Measurements from ENCODE around the gene ADAMTS5. TPM values are rescaled to one million over a fixed set of nuclear protein-coding genes. Genes with fewer than 3 reads are reported as not detected.

ADAMTS5 gene
- total and polyA plus RNA-seq, 7 experiments from 2014 or later = 0.03 to 0.12 TPM; not detected in 5

DNA sequence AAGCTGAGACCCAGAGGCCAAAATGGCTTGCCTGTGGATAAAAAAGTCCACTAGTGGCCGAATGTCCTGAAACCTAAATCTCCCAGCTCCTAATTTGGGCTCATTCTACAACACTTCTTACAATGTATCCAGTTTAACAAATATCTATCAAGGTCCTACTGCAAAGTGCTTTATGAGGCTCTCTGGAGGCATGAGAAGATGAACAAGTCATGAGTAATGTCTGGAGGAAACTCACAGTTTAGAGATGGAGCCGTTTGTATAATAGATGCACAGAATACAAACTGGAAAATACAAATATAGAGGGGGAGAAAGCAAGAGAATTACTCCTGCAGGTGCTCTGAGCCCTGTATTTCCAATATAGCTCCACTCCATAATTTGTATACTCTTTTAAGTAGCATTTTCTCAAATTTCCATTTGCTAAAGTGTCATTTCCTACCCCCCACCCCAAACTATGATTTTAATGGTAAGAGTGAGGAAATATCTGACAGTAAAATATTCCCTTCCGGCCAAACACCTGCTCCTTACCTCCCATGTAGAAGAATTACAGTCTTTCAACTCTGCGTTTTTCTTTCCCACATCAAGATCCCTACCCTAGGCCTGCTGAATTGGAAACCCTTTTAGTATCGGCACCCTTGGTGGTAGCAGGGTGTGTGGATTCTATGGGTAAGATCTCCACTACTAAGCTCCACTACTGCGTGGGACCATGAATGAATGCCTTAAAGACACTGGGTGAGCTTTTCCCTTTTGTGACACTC is 3.3 kb upstream of the ADAMTS5 start:
- CTCF ChIA-PET = no interaction called here
- H3K4me1 ChIP-seq (ENCODE audit: control insufficient read depth in 2 of 2, insufficient read depth in 2 of 2, low read length in 2 of 2) = no peaks in the 10 kb centered on the region
- Mint-ChIP-seq H3K27ac (no peak overlapping the region), H3K4me3 (no peak overlapping the region), H3K4me1 (peaks cover 0 to 8% (median 0%) of the 10 kb centered on the region in 7 donors), H3K9me3 (peaks cover 0 to 7% (median 0%) of the 10 kb centered on the region in 11 donors), H3K27me3 (peaks cover 36 to 50% (median 44%) of the 10 kb centered on the region in 5 donors), H3K36me3 (no peaks in the 10 kb centered on the region)
- no peak for ATAC-seq
- H3K4me3 ChIP-seq (ENCODE audit: low read length) = no peak overlapping the region
- H3K36me3 ChIP-seq (ENCODE audit: control insufficient read depth in 2 of 3, insufficient read depth in 3 of 3, low read length in 3 of 3) = no peaks in the 10 kb centered on the region
- intact Hi-C loops (cut with micrococcal nuclease) = loop anchor here in 1 of 2 donors (10.0 kb wide), 1 partner anchor 55 kb away; no protein-coding TSS in a partner anchor
- no peaks in the 10 kb centered on the region for H3K27me3 ChIP-seq (ENCODE audit: control insufficient read depth in 2 of 2, insufficient read depth in 2 of 2, low read length in 2 of 2)
- no peak for DNase-seq
- POLR2A ChIA-PET = no interaction called here
- no peaks in the 10 kb centered on the region for H3K9me3 ChIP-seq (ENCODE audit: control insufficient read depth in 2 of 3, low read length in 3 of 3)
- no peak overlapping the region for H3K27ac ChIP-seq (ENCODE audit: low read depth, low read length)

DNA sequence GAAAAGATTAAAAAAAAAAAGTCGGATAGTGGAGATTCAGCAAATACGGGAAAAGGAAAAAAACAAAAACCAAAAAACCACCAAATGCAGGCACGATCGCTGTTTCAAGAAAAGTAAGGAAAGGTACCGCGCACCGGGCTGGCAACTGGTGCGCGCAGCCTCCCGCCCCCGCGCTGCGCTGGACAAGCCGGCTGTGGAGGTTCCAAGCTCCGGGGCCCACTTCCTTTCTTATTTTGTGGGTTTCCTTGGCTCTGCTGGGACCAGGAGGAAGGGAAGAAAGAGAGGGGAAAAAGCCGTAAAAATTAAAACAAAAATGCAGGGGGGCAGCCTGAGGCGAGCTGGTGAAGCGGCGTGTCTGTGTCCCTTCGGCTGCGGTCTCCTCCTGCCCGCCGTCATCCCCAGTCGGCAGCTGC is 233 bp downstream of the ADAMTS5 start:
- Histone ChIP-seq H3K27me3 (ENCODE audit: control insufficient read depth in 2 of 2, insufficient read depth in 2 of 2, low read length in 2 of 2) (no peaks in the 10 kb centered on the region), H3K36me3 (ENCODE audit: control insufficient read depth in 2 of 3, insufficient read depth in 3 of 3, low read length in 3 of 3) (no peaks in the 10 kb centered on the region), H3K27ac (ENCODE audit: low read depth, low read length) (no peak overlapping the region), H3K4me1 (ENCODE audit: control insufficient read depth in 2 of 2, insufficient read depth in 2 of 2, low read length in 2 of 2) (no peaks in the 10 kb centered on the region), H3K4me3 (ENCODE audit: low read length) (no peak overlapping the region), H3K9me3 (ENCODE audit: control insufficient read depth in 2 of 3, low read length in 3 of 3) (no peaks in the 10 kb centered on the region)
- H3K27me3 Mint-ChIP-seq = peaks cover 51 to 67% (median 54%) of the 10 kb centered on the region in 5 donors
- intact Hi-C loops (cut with micrococcal nuclease) = loop anchor here in 1 of 2 donors (10.0 kb wide), 1 partner anchor 58 kb away; no protein-coding TSS in a partner anchor
- CTCF ChIA-PET = no interaction called here
- no peak overlapping the region for H3K27ac Mint-ChIP-seq
- no peak for ATAC-seq
- H3K4me1 Mint-ChIP-seq = peaks cover 0 to 8% (median 0%) of the 10 kb centered on the region in 7 donors
- no peak for DNase-seq
- H3K36me3 Mint-ChIP-seq = no peaks in the 10 kb centered on the region
- POLR2A ChIA-PET = no interaction called here
- H3K9me3 Mint-ChIP-seq = peaks cover 0 to 7% (median 0%) of the 10 kb centered on the region in 11 donors
- no peak overlapping the region for H3K4me3 Mint-ChIP-seq

DNA sequence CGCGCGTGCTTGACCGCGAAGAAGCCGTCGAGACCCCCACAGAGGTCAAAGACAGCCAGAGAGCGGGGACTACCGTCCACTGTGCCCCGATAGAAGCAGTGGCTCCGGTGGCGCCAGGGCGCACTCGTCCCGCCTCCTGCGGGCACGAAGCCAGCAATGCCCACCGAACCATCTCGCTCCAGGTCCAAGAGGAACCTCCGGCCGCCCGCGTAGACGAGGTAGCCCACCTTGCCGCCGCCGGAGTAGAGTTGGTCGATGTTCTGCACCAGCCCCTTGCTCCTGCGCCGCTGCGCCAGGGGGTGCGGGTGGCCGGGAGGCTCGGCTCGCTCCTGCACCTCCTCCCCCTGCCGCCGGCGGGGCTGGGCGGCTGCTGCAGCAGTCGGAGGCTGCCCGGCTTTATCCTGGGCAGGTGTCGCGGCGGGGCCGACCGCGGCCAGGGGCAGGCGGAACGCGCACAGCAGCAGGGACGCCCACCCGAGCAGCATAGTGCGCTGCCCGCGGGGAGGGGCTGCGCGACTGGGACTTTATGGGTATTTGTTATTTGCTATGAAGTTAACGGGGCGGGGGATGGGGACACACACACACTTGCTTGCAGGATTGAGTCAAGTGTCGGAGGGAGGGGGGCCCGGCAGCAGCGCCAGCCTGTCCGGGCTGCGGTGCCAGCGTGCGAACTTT is 844 bp downstream of the ADAMTS5 start:
- ATAC-seq (no peak), DNase-seq (no peak)
- Mint-ChIP-seq H3K27ac (no peak overlapping the region), H3K4me1 (peaks cover 0 to 8% (median 0%) of the 10 kb centered on the region in 7 donors), H3K27me3 (peaks cover 51 to 66% (median 58%) of the 10 kb centered on the region in 5 donors), H3K9me3 (peaks cover 0 to 7% (median 0%) of the 10 kb centered on the region in 11 donors), H3K36me3 (no peaks in the 10 kb centered on the region), H3K4me3 (no peak overlapping the region)
- Histone ChIP-seq H3K27ac (ENCODE audit: low read depth, low read length) (no peak overlapping the region), H3K4me1 (ENCODE audit: control insufficient read depth in 2 of 2, insufficient read depth in 2 of 2, low read length in 2 of 2) (no peaks in the 10 kb centered on the region), H3K36me3 (ENCODE audit: control insufficient read depth in 2 of 3, insufficient read depth in 3 of 3, low read length in 3 of 3) (no peaks in the 10 kb centered on the region), H3K27me3 (ENCODE audit: control insufficient read depth in 2 of 2, insufficient read depth in 2 of 2, low read length in 2 of 2) (no peaks in the 10 kb centered on the region), H3K9me3 (ENCODE audit: control insufficient read depth in 2 of 3, low read length in 3 of 3) (no peaks in the 10 kb centered on the region), H3K4me3 (ENCODE audit: low read length) (no peak overlapping the region)
- intact Hi-C loops (cut with micrococcal nuclease) = loop anchor here in 1 of 2 donors (10.0 kb wide), 1 partner anchor 59 kb away; no protein-coding TSS in a partner anchor
- CTCF ChIA-PET = no interaction called here
- POLR2A ChIA-PET = no interaction called here

DNA sequence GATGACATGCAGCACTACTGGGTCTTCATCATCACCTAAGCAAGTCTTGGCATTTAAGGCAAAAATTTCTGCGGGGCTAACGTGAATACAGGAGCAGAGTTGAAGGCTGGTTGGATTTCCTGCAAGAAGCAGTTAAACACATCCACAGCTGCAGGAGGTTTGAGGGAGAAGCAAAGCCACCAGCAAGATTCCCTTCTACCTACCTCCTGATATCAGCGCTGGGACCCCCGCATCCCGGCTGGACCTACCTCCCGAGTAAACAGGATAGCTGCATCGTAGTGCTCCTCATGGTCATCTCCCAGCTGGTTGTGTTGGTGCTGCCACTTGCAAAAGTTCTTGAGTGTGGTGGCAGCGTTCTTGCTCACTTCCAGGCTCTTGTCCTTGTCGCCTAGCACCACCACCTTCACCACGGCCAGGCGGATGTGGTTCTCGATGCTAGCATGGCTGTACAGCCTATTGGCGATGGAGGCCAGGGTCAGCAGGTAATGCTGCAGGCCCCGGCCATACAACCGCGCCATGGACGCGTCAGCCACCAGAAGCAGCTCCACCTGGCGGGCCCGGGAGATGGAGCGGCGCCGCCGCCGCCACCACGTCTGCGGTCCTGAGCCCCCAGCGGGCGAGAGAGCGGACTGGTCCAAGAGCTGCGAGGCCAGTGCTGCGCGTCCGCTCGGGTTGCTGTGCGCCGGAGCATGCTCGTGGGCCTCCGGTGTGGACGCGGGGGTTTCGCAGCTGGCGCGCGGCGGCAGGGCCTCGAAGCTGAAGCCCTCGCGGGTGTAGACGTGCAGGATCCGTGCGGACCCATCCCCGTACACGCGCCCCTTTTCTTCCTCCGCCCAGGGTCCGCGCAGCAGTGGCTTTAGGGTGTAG is 1.6 kb downstream of the ADAMTS5 start:
- Mint-ChIP-seq H3K36me3 (no peaks in the 10 kb centered on the region), H3K9me3 (peaks cover 0 to 4% (median 0%) of the 10 kb centered on the region in 11 donors), H3K4me1 (peaks cover 0 to 8% (median 0%) of the 10 kb centered on the region in 7 donors), H3K27me3 (peaks cover 48 to 59% (median 53%) of the 10 kb centered on the region in 5 donors), H3K27ac (no peak overlapping the region), H3K4me3 (peak overlapping the region in 1 of 10 donors; percentile 3)
- no peak overlapping the region for H3K27ac ChIP-seq (ENCODE audit: low read depth, low read length)
- H3K4me1 ChIP-seq (ENCODE audit: control insufficient read depth in 2 of 2, insufficient read depth in 2 of 2, low read length in 2 of 2) = no peaks in the 10 kb centered on the region
- intact Hi-C loops (cut with micrococcal nuclease) = loop anchor here in 1 of 2 donors (10.0 kb wide), 1 partner anchor 60 kb away; no protein-coding TSS in a partner anchor
- no peaks in the 10 kb centered on the region for H3K27me3 ChIP-seq (ENCODE audit: control insufficient read depth in 2 of 2, insufficient read depth in 2 of 2, low read length in 2 of 2)
- DNase-seq (no peak), ATAC-seq (peak; percentile 18)
- ChIA-PET POLR2A (no interaction called here), CTCF (no interaction called here)
- H3K4me3 ChIP-seq (ENCODE audit: low read length) = no peak overlapping the region
- H3K9me3 ChIP-seq (ENCODE audit: control insufficient read depth in 2 of 3, low read length in 3 of 3) = no peaks in the 10 kb centered on the region
- no peaks in the 10 kb centered on the region for H3K36me3 ChIP-seq (ENCODE audit: control insufficient read depth in 2 of 3, insufficient read depth in 3 of 3, low read length in 3 of 3)

DNA sequence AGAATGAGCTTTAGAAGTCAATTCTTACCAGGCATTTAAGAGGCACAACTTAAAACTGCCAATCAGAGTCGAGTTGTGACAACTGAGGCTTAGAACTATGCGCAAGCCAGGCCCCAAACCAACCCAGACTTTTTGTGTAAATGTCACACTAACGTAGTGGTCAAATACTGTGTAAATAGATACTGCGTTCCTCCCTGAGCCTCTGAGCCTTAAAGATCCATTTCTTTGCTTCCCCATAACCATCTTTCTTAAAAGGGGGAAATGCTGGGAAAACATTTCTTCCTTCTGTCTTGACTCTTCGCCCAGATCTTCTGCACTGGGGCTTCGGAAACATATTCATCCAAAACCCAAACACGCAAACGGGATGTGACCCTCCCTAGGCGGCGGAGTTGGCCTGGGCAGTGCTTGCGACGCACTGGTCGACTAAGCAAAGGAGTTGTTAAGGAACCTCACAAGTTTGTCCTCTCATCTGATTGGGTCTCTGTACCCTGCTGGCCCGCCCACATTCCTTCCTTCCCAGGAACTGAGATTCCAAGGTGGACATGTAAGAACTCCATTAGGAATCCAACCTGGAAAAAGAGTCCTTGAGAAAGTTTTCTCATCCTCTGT is 2.6 kb downstream of the ADAMTS5 start:
- ChIA-PET CTCF (no interaction called here), POLR2A (no interaction called here)
- Mint-ChIP-seq H3K36me3 (no peaks in the 10 kb centered on the region), H3K27ac (no peak overlapping the region), H3K4me1 (peaks cover 0 to 8% (median 0%) of the 10 kb centered on the region in 7 donors), H3K9me3 (peaks cover 0 to 4% (median 0%) of the 10 kb centered on the region in 11 donors), H3K4me3 (no peak overlapping the region), H3K27me3 (peaks cover 48 to 53% (median 51%) of the 10 kb centered on the region in 5 donors)
- Histone ChIP-seq H3K36me3 (ENCODE audit: control insufficient read depth in 2 of 3, insufficient read depth in 3 of 3, low read length in 3 of 3) (no peaks in the 10 kb centered on the region), H3K4me3 (ENCODE audit: low read length) (no peak overlapping the region), H3K27me3 (ENCODE audit: control insufficient read depth in 2 of 2, insufficient read depth in 2 of 2, low read length in 2 of 2) (no peaks in the 10 kb centered on the region), H3K9me3 (ENCODE audit: control insufficient read depth in 2 of 3, low read length in 3 of 3) (no peaks in the 10 kb centered on the region), H3K4me1 (ENCODE audit: control insufficient read depth in 2 of 2, insufficient read depth in 2 of 2, low read length in 2 of 2) (no peaks in the 10 kb centered on the region), H3K27ac (ENCODE audit: low read depth, low read length) (no peak overlapping the region)
- DNase-seq (no peak), ATAC-seq (no peak)
- intact Hi-C loops (cut with micrococcal nuclease) = loop anchor here in 1 of 2 donors (5.0 to 10.0 kb wide), 2 partner anchors 61 to 112 kb away; no protein-coding TSS in a partner anchor

DNA sequence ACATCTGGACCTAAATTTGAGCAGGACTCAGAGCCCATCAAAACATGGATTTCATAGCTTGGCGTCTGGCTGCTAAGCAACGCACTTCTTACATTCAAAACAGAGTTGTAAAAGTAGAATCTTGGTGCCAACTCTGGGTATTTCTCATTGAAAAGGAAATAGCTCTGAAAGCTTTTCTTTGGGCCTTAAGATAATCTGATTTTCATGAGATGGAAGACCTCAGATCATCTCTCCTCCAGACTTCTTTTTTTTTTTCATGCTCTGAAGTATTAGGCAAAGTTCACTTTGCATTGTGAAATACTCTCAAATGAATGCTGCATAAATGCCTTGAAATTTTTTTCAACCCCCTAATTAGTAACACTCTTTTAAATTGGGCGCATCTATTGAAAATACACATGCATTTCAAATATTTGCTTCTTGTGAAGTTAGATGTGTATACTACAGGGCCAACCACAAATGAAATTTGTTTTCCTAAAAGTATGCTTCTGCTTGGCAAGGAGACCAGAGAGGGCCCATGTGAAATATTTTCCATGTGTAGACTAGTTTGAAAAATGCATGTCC is 4.2 kb downstream of the ADAMTS5 start:
- ChIA-PET POLR2A (no interaction called here), CTCF (no interaction called here)
- no peak overlapping the region for H3K27ac Mint-ChIP-seq
- no peak overlapping the region for H3K27ac ChIP-seq (ENCODE audit: low read depth, low read length)
- ATAC-seq (no peak), DNase-seq (no peak)
- H3K4me1 ChIP-seq (ENCODE audit: control insufficient read depth in 2 of 2, insufficient read depth in 2 of 2, low read length in 2 of 2) = no peaks in the 10 kb centered on the region
- peaks cover 35 to 44% (median 38%) of the 10 kb centered on the region in 5 donors for H3K27me3 Mint-ChIP-seq
- intact Hi-C loops (cut with micrococcal nuclease) = loop anchor here in 1 of 2 donors (5.0 to 10.0 kb wide), 2 partner anchors 62 to 110 kb away; no protein-coding TSS in a partner anchor
- H3K9me3 Mint-ChIP-seq = peaks cover 0 to 4% (median 0%) of the 10 kb centered on the region in 11 donors
- no peaks in the 10 kb centered on the region for H3K36me3 ChIP-seq (ENCODE audit: control insufficient read depth in 2 of 3, insufficient read depth in 3 of 3, low read length in 3 of 3)
- no peak overlapping the region for H3K4me3 ChIP-seq (ENCODE audit: low read length)
- no peak overlapping the region for H3K4me3 Mint-ChIP-seq
- H3K27me3 ChIP-seq (ENCODE audit: control insufficient read depth in 2 of 2, insufficient read depth in 2 of 2, low read length in 2 of 2) = no peaks in the 10 kb centered on the region
- H3K9me3 ChIP-seq (ENCODE audit: control insufficient read depth in 2 of 3, low read length in 3 of 3) = no peaks in the 10 kb centered on the region
- H3K36me3 Mint-ChIP-seq = no peaks in the 10 kb centered on the region
- peaks cover 0 to 8% (median 0%) of the 10 kb centered on the region in 7 donors for H3K4me1 Mint-ChIP-seq
